C4-2B (cell line): ENCODE data around the gene CABP7.

Experiments used
- CTCF ChIP-seq: fragments of 450-650 bp; conservative IDR thresholded peaks from 2 replicates; pipeline ENCODE4 v1.5.1; 2017; ENCODE audit warnings: mild to moderate bottlenecking
- ZFX ChIP-seq: fragments of 450-650 bp; IDR thresholded peaks from 2 replicates; pipeline ENCODE4 v1.6.1; 2017

- TF ChIP-seq CTCF (no peak), ZFX (no peak)
These were observed 19.6 kb downstream of the CABP7 start for GRCh38 chr22:29739346-29739875.
